Uterus (tissue), 4 donors: ENCODE measurements around the gene TRIM66. TPM values are rescaled to one million over a fixed set of nuclear protein-coding genes. Genes with fewer than 3 reads are reported as not detected.

Experiments
- DNase-seq, 2 donors: peaks; one replicate each; pipeline ENCODE4 v3.0.0-alpha.2; 2019 to 2020
- H3K27ac ChIP-seq, 2 donors: fragments of 200-600 bp; sonication (generic); 1 replicate in 1 of 2; 2 replicates in 1 of 2; pipeline ENCODE4 v1.5.1; 2016 to 2018
- H3K27me3 ChIP-seq, 2 donors: fragments of 200-600 bp; sonication (generic); one replicate each; pipeline ENCODE4 v1.5.1; 2018 to 2019; ENCODE audit warnings: control low read depth in 1 of 2
- H3K36me3 ChIP-seq, 2 donors: fragments of 200-600 bp; sonication (generic); one replicate each; pipeline ENCODE4 v1.5.1; 2019; ENCODE audit warnings: control low read depth in 1 of 2
- H3K4me1 ChIP-seq, 2 donors: fragments of 200-600 bp; sonication (generic); one replicate each; pipeline ENCODE4 v1.5.1; 2018 to 2019; ENCODE audit warnings: control low read depth in 1 of 2
- H3K4me3 ChIP-seq, 2 donors: fragments of 200-600 bp; sonication (generic); 1 replicate in 1 of 2; 2 replicates in 1 of 2; pipeline ENCODE4 v1.5.1; 2018 to 2019; ENCODE audit warnings: mild to moderate bottlenecking in 1 of 2
- H3K9me3 ChIP-seq, 2 donors: fragments of 200-600 bp; sonication (generic); one replicate each; pipeline ENCODE4 v1.5.1; 2019; ENCODE audit warnings: control low read depth in 1 of 2
- CTCF ChIP-seq, 4 experiments: fragments of 200-600 bp in 2 of 4; fragments of 450-650 bp in 2 of 4; sonication (generic) in 2 of 4; IDR thresholded peaks; one replicate each; pipeline ENCODE4 v1.5.1; 2016 to 2019; ENCODE audit warnings: antibody characterized with exemption in 4 of 4, mild to moderate bottlenecking in 2 of 4, moderate library complexity in 1 of 4
- POLR2A ChIP-seq, 2 donors: fragments of 450-650 bp; IDR thresholded peaks; one replicate each; pipeline ENCODE4 v1.6.1; 2016; ENCODE audit warnings: antibody characterized with exemption in 2 of 2, mild to moderate bottlenecking in 1 of 2, moderate library complexity in 1 of 2
- intact Hi-C: fragments of 100-400 bp; cut with DNase I; formaldehyde crosslinking; loops from one replicate; pipeline ENCODE4 v1.15.1; 2023; ENCODE audit warnings: low total_unique reads
- total RNA-seq, 4 donors: library from RNA; depleted of rRNA in 3 of 4; stranded (reverse); fragments of >200 nt in 3 of 4; gene quantifications; one replicate each; pipeline versions ENCODE4 v1.1.0 to v1.2.4, GENCODE V29; 2014 to 2023
- donor health status: DM: yes; HTN: yes; CAD: no.

TRIM66 gene
- total RNA-seq, 4 donors from 2014 or later, result 7.4 to 18.2 (median 10.5) TPM

GRCh38 chr11:8593935-8594909 lies 88.2 kb downstream of the TRIM66 start, which contains the start of gene STK33:
TSS of gene STK33 (minus strand) at chr11:8594228. CDS start at chr11:8474905, 119,323 bp downstream.
- Histone ChIP-seq H3K4me1 (no peaks in the 10 kb centered on the region), H3K36me3 (no peaks in the 10 kb centered on the region), H3K27ac (peak within 1 kb of the TSS; percentile 9 to 67), H3K27me3 (no peaks in the 10 kb centered on the region), H3K4me3 (peak within 1 kb of the TSS; percentile 39 to 59), H3K9me3 (no peaks in the 10 kb centered on the region)
- intact Hi-C loops, result no loop called here
- TF ChIP-seq CTCF (IDR thresholded peaks at IDR 0.05) (no peak), POLR2A (IDR thresholded peaks at IDR 0.05) (no peak)
- peak; percentile 39 for DNase-seq

- H3K4me3 ChIP-seq, result peak overlapping the region; percentile 39 to 59
- H3K9me3 ChIP-seq, result no peaks in the 10 kb centered on the region
- intact Hi-C loops, result no loop called here
- no peaks in the 10 kb centered on the region for H3K4me1 ChIP-seq
- no peaks in the 10 kb centered on the region for H3K36me3 ChIP-seq
- no peak for TF ChIP-seq POLR2A (IDR thresholded peaks at IDR 0.05)
- TF ChIP-seq CTCF (IDR thresholded peaks at IDR 0.05), result no peak
- peak overlapping the region; percentile 9 to 67 for H3K27ac ChIP-seq
- DNase-seq, result no peak
- H3K27me3 ChIP-seq, result no peaks in the 10 kb centered on the region
Observed at GRCh38 chr11:8593455-8593854, 89.0 kb downstream of the TRIM66 start.

GRCh38 chr11:8587915-8588314 lies 94.5 kb downstream of the TRIM66 start:
- Histone ChIP-seq H3K4me1 (no peaks in the 10 kb centered on the region), H3K27ac (no peak overlapping the region), H3K27me3 (no peaks in the 10 kb centered on the region), H3K4me3 (no peak overlapping the region), H3K36me3 (no peaks in the 10 kb centered on the region), H3K9me3 (no peaks in the 10 kb centered on the region)
- intact Hi-C loops, result no loop called here
- TF ChIP-seq POLR2A (IDR thresholded peaks at IDR 0.05), result no peak
- TF ChIP-seq CTCF (IDR thresholded peaks at IDR 0.05), result no peak
- DNase-seq, result no peak

- H3K4me3 ChIP-seq, result no peak overlapping the region
- no peaks in the 10 kb centered on the region for H3K27me3 ChIP-seq
- intact Hi-C loops, result no loop called here
- no peak for DNase-seq
- H3K4me1 ChIP-seq, result no peaks in the 10 kb centered on the region
- H3K27ac ChIP-seq, result no peak overlapping the region
- no peaks in the 10 kb centered on the region for H3K36me3 ChIP-seq
- H3K9me3 ChIP-seq, result no peaks in the 10 kb centered on the region
- TF ChIP-seq POLR2A (IDR thresholded peaks at IDR 0.05) (no peak), CTCF (IDR thresholded peaks at IDR 0.05) (no peak)
Observed at GRCh38 chr11:8586805-8587204, 95.7 kb downstream of the TRIM66 start.

- Histone ChIP-seq H3K36me3 (no peaks in the 10 kb centered on the region), H3K27me3 (no peaks in the 10 kb centered on the region), H3K9me3 (no peaks in the 10 kb centered on the region), H3K4me3 (no peak overlapping the region), H3K4me1 (no peaks in the 10 kb centered on the region), H3K27ac (no peak overlapping the region)
- intact Hi-C loops, result no loop called here
- DNase-seq, result no peak
- TF ChIP-seq CTCF (IDR thresholded peaks at IDR 0.05) (no peak), POLR2A (IDR thresholded peaks at IDR 0.05) (no peak)
Observed at GRCh38 chr11:8586184-8586583, 96.3 kb downstream of the TRIM66 start.
